ENCODE results near the gene NADK.
A peak's percentile ranks its signal among the peaks of the same experiment; 100 is the strongest.
"Not testable (repeated sequence)": the region's sequence is repeated elsewhere in the genome, so short reads cannot be mapped to it uniquely, and the experiment has no call there.

The NADK gene

DNA sequence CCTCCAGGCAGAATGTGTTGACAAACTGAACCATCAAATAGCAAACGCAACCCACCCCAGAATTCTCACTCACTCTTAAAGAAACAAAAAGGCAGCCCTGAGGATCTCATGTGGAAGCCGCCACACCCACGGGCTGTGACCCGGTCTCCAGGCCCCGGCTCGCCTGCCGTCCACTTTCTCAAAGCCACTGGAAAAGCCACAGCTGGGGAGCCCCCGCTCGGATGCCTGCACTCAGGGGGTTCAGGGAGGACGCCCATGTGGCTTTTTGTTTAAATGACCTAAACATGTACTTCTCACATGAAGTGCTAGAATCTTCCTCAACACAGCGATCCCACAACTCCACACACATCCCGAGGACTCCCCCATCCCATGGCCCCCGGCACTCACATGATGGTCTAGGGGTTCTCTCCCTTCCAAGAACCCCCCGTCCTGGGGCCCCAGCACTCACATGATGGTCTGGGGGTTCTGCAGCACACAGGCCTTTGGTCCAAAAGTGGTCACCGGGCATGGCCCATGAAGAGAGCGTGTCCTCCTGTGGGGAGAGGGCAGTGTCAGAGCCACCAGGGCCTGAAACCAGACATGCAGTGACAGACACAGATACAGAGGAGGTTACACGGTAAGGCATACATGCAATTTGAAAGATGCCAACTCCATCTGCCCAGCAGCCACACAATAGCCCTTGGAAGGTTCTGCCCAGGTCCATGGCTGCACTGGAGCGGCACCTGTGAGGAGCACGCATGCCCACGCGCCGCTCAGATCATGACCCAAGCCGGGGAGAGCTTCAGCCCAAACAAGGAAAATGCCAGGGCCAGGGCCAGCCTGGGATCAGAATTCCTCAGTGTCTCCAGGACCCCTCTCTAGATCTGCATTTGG is 16.5 kb downstream of the NADK start:
- no peak for DNase-seq

DNA sequence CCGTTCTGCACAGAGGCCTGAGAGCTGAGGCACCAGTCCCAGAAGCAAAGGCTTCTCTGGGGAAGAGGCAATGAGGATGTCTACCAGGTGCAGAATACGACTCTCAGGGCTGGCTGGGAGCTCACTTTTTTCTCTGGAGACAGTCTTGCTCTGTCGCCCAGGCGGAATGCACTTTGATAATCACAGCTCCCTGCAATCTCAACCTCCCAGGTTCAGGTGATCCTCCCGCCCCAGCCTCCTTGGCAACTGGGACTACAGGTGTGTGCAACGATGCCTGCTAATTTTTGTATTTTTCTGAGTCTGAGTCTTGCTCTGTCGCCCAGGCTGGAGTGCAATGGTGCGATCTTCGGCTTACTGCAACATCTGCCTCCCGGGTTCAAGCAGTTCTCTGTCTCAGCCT is 17.6 kb downstream of the NADK start:
- no peak for DNase-seq

DNA sequence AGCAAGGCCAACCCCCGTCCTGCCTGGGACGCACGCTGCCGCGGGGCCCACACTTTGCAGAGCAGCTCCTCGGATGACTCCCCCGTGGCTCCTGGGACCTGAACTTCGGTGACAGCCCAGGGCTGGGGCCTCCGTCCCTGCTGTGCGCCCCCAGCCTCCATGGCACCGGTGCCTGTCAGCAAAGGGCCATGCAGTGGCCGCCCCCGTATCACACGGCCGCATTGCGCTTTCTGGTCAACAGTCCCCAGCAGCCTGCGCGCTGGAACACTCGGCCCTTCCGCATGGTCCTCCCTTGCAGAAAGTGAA is 18.0 kb downstream of the NADK start:
- no peak for DNase-seq

DNA sequence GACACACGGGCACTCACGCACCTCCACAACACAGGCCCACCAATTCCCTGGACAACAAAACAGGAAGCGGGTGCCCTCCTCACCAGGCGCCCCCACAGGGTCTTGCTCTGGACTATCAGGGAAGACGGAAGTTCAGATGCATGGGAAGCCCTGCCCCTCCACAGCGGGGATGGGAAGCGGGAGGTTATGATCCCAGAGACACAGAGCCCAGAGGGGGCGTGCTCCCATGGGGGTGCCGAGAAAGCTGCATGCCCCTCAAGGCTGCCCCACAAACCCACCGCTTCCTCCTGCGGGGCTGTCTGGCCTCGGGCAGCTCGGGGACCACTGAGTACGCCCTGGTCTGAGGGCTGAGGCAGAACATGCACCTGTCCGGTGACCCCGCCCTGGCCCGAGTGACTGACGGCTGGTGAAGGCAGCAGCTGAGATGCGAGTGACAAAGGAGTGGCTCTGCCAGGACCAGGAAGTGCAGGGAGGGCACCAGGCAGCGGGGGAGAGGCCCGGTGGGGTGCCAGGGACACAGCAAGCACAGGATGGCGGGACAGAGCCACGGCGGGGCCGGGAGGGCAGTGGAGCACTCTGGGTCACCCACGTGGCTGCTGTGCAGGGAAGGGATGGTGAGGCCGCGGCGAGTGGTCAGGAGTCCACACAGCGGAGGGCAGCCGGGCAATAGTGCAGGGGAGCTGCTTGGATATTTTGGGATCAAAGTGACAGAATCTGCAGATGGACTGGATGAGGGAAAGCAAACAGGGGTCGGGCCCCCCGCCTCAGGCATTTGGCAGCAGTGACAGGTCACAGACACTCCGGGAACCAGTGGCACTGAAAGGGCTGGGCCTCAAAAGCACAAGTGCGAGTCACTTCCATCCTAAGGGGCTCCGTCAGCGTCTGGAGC is 18.6 kb downstream of the NADK start:
- DNase-seq = no peak

DNA sequence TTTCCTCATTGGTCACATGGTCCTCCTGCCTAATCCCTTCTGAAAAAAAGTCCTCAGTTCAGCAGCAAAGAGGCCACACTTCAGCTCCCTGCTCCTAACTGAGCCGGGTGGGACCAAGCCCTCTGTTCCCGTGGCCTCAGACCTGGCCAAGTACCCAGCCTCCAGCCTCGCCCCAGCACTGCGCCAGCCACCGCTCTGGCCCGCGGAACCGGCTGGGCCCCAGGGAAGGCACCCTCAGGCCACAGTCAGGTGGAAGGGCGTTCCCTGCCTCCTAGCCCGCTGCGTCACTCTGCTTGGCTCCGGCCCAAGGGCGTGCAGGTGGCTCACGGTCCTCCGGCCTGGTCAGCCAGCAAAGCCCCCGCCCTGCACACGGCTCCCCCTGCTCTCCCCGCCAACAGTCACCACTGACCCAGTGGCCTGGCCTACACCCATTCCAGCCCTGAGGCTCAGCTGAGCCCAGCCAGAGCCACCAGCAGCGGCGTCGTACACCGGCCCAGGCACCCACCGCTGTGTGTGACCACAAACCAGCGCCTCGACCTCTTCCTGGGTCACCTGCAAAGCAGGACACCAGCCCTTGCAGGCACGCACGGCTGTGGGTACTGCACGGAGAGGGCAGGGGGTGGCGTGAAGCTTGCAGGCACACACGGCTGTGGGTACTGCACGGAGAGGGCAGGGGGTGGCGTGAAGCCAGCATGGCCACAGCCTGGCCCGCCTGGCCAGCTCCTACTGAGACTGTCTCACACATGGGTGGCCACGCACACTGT is 19.4 kb downstream of the NADK start:
- no peak for DNase-seq

DNA sequence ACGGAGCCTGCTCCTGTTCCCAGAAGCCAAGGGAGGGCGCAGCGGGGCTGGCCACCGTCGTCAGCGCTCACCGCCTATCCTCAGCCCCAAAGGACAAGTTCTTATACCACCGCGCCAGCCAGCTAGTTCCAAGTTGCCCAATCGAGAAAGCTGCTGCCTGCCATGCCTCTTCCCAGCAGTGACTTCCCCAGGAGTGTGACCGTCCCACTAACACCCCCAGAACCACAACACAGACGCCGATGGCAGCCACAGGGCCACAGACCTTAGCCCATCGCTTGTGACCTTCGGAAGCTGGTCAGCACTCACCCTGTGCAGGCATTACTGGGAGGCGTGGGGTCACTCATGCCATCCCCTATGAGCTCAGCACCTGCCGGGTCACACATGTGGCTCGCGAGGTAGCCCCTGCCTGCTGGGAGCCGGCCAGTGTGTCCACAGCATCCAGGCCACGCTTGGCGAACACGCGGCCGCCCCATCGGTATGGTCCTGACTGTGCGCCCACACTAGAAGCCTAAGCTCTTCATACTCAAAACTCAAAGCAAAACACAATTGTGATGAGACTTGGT is 20.1 kb downstream of the NADK start:
- no peak for DNase-seq

DNA sequence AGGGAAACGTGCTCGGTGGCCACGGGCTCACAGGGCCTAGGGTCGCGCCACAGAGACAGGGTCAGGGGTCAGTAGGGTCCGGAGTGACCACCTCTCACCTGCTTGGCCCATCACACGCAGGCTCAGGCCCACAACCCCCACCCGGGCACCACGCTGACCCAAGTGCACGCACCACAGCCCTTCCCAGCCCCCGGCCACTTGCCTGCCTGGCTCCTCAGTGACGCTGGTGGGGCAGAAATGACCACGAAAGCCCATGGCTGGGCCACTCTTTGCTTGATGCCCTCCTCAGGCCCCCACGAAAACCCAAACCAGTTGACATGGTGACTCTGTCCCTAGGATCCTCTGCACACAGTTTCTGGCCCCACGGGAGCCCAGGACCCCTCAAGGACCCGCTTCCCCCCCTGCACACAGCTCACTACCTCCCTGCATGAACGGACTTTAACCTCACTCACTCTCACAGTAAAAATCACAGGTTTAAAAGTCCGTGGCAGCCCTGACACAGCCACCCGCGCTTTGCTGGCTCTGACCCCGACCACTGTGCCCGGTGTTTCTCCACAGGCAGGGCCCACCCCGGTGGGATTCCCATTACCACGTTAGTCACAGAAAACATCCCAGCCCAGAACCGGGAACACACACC is 20.7 kb downstream of the NADK start:
- no peak for DNase-seq

DNA sequence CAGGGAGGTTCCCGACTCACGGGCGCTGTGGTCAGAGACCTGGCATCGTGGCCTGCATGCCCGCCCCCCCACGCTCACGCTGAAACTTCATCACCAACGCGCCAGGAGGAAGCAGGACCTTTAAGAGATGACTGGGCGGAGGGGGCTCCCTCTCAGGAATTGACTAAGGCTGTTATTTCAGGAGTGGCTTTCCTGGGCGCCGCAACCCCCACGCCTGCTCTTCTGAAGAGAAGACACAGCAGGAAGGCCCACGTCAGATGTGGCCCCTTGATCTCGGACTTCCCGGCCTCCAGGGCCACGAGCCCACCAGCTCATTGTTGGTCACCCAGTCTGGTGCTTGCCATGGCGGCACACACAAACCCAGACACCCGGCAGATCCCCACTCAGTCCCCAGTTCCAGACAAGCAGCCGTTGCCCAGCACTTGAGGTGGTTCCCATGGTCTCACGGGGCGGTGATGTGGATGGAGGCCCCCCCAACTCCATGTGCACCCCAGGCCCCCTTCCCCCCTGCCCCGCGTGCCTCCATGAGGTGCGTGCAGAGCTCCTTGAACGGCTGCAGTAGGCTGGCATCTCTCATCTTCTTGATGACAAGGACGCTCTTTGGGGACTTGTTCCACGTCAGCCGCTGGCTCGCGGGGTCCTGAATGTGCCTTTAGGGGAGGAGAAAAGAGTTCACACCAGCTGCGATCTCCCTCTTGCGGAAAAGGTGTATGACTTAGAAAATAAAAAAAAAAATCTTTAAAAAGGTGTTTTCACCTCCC is 21.4 kb downstream of the NADK start:
- DNase-seq = no peak

DNA sequence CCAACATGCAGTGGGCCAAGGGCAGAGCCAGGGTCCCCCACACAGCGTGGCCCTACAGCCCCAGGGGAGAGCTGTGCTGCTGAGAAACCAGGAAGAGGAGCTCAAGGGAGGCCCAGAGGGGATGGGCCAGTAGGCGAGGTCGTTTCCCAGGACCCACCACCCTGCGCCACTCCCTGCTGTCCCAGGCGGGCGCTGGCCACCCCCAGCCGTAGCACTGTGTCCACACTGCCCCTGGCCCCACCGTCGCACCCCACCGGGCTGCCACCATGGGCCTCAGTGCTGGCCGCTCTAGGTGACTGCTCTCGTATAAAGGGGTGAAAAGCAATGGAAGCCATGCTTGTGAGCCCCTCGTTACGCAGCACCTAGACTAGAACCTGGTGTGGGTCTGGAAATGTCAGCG is 22.4 kb downstream of the NADK start:
- DNase-seq = no peak

DNA sequence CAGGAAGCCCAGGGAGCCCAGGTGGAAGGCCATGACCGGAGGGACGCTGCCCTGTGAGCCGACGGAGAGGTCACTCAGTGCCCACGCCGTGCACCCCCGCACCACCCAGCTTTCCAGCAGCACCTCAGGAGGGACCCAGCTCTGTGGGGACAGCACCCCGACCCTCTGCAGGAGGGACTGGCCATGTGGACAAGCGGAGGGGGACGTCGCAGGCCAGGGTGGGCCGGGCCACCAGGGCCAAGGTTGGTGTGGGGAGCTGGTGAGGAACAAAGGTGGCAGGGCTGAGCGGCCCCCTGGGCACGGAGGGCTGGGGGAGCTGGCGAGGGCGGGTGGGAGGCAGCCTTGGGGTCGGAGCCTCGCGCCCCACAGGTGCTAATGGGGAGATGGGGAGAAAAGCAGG is 22.8 kb downstream of the NADK start:
- no peak for DNase-seq

DNA sequence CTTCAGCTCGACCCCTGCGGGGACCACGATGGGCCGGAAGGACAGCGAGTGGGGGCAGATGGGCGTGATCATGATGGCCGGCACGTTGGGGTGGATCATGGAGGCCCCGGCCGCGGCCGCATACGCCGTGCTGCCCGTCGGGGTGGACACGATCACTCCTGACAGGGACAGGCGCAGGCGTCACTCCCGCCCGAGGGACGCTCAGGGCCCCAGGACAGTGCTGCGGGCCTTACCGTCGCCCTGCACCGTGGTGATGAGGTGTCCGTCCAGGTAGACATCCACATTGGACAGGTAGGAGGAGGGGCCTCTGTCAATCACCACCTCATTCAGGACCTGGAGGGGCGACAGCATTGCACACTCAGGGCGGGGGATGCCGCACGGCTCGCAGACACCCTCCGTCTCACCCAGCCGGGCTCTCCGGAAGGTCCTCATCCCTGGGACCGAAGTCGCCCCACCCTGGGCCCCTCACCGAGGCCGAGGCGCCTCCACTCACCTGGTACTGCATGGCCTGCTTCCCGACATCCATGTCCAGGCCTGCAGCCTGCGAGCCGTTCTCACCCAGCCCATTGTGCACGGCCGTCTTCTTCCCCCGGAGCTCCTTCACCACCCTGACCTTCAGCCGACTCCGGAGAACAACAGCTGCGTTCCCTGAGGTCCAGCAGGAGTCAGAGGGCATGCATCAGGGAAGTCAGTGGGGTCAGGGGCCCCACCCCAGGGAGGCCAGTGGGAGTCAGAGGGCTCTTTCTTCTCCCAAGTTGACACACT is 24.0 kb downstream of the NADK start:
- DNase-seq = no peak

DNA sequence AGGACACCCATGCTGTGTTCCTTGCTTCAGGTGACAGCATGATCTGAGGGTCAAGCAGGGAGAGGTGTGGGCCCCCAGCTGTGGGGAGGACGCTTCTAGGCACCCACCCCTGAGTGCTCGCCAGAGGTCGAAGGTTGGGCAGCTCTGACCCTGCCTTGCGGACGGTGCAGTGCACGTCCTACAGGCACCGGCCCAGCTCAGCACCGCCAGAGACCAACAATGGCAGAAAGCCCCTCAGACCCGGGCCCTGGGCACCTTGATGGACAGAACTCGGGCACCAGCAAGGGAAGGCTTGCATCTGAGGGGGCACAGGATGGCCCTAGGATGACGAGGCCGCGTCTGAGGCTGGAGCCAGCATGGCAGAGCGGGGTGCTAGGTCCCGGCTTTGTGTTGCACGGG is 24.7 kb downstream of the NADK start:
- DNase-seq = no peak

DNA sequence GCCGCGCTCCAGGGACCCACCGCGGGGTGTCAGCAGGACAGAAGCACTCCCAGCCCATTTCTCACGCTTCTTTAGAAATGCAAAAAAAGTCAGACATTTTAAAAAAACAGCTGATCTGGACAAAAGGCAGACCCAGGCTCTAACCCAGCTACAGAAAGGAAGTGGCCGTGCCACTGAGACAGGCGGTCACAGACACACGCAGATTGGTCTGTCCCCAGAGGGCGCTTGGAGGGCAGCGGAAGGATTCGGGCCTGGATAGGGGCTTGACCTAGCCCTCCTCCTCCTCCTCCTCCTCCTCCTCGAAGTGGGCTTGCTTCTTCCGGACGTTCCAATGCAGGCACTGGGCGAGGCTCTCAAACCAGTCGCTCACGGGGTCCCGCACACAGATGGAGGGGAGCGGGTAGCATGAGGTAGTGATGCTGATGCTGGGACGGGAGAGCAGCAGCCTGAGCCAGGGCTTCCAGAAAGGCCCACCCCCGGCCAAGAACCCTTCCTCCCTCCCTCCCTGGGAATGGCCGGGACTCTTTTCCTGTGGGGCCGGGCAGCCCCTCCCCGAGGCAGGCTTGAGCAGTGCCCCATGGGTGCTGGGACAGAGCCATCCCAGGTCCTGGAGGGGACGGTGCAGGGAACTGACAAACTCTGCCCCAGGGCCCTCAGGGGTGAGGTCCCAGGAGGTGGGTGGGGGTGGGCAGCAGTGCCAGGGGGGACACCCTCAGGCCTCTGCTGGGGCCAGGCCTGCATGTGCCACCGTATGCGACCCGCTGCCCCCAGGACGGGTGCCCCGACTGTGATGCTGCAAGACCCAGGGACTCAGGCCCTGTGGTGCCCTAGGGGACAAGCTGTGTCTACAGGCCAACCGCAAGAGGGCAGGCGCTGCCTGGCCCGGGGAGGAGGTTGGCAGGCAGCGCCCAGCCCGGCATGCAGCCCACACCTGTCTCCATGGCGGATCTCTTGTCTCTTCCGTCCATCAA is 25.3 kb downstream of the NADK start:
- DNase-seq = no peak

DNA sequence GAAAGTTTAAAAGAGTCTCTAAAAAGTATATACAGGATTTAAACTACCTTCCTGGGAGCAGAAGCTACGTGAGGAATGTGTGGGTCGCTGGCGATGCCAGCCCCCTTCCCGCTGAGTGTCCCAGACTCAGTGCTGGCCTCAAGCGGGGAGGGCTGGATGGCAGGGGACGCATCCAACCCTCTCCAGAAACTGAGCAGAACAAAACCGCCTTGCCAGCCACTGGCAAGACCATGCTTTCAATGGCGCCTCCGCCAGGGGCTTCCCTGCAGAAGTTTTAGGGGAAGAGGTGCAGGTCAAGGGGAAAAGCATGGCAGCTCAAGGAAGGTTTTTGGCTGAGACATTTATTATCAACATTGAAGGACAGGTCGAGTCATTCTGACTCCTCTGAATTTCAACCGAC is 26.1 kb downstream of the NADK start:
- DNase-seq = no peak

DNA sequence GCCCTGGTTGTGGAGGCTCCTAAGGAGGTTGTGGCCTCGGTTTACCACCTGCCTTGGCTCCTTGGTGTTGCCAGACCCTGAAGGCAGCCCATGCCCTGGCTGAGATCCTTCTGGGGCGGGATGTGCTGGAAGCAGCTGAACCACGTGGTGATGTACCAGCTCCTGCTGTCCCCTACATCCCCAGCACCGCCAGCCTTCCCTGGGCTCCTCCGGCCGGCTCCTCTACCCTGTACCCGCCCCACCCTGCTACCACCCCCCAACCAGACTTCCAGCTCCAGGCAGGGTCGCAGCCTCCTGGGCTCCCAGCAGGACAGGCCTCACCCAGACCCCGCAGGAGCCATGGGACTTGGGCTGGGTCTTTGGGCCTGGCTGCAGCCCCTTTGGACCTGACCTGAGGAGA is 28.3 kb downstream of the NADK start:
- DNase-seq = not testable (repeated sequence)

DNA sequence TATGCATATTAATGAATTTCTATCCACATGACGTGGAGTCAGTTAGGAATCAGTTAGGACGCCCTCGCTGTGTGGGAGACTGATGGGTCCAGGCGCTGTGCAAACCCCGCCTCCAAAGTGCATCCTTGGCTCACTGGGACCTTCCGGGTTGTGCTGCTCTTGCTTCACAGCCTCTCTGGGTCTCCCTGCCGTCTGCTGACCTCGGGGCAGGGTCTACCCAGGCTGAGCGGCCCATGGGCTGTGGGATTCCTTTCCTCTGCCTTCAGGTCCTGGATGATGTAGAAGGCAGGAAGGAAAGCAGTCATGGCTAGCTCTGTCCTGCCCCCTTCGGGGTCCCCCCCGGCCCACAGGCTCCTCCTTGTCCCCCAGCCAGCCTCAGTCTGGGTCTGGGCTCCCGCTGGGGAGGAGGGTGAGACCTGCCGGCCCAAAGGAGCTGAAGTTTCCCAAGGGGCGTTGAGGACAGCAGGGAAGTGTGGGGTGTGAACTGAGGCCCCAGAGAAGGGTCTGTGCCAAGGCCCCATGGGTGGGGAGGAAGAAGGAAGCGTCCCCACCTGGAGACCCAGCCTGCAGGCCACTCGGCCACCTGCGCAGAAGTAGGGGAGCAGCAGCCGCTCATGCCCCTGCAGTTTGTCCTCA is 29.5 kb downstream of the NADK start:
- no peak for DNase-seq

DNA sequence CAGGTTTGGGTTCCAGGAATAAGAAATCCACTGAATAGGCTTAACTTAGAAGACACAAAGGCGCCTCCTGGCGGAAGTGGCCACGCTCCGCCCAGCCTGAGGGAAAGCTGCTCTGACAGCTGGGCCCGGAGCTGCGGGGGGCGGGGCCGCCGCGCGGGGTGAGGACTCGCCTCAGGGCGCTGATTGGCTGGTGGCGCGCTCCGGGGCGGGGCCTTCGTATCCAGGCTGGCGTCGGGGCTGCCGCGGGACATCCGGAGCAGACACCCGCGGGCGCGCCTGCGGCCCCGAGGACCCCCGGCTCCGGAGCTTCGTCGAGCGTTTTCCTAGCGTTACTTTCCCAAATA is 31.7 kb downstream of the NADK start:
- DNase-seq = not testable (repeated sequence)

DNA sequence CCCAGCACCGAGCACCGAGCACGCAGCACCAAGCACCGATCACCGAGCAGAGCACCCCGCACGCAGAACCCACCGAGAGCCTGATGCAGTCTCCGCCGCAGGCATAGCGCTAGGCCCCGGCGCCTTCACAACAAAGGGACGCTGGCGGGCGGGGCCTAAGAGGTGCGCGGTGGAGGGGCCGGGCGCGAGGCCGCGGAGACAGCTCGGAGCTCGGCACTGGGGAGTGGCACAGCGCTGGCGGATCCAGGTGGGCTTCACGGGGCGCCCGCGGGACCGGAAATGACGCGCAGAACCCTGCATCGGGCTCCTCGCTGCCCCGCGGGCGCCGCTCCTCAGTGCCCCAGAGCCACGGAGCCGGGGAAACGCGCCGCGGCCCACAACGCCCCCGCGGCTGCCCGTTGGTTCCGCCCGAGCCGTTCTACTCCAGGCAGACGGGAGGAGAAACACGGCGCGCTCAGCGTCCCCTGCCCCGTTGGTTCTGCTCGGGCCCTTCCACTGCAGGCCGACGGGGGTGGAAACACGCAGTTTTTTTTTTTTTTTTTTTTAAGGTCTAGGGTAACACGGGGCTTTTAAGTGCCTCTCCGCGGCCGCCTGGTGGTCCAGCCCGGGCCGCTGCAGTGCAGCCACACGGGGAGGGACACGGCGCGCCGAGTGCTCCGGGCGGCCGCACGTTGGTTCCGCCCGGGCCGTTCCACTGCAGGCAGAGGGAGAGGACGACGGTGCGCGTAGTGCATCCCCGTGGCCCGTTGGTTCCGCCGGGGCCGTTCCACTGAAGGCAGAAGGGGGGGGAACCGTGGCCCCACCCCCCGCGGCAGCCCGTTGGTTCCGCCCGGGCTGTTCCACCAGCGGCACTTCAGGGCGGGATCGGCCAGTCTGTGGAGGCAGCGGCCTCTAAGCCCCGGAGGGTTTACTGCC is 32.4 kb downstream of the NADK start:
- peak in 1 of 2 experiments; percentile 35 for DNase-seq

Measured in cerebellar nuclear complex (tissue), 1 donor.